Activated CD4-positive, alpha-beta T cell treated with anti-CD3 and anti-CD28 coated beads, Interleukin-2, amount 10 ng/mL, durations not matched to agents 24 days and 14 days (primary cell): ENCODE results near the gene DPYD. TPM values are rescaled to one million over a fixed set of nuclear protein-coding genes. Genes with fewer than 3 reads are reported as not detected.

Experiments
- DNase-seq: peaks from one replicate; pipeline ENCODE4 v3.0.0; 2022
- H3K27ac Mint-ChIP-seq: one replicate; pipeline ENCODE4 v1.8.0; 2022; ENCODE audit warnings: mild to moderate bottlenecking, mixed read lengths
- H3K27me3 Mint-ChIP-seq: one replicate; pipeline ENCODE4 v1.8.0; 2022; ENCODE audit warnings: mixed read lengths
- H3K36me3 Mint-ChIP-seq: one replicate; pipeline ENCODE4 v1.8.0; 2022; ENCODE audit warnings: low read depth, mild to moderate bottlenecking, mixed read lengths
- H3K4me1 Mint-ChIP-seq: one replicate; pipeline ENCODE4 v1.8.0; 2021; ENCODE audit warnings: mixed read lengths
- H3K4me3 Mint-ChIP-seq: one replicate; pipeline ENCODE4 v1.8.0; 2022; ENCODE audit warnings: mild to moderate bottlenecking, moderate library complexity, mixed read lengths
- H3K9me3 Mint-ChIP-seq: one replicate; pipeline ENCODE4 v1.8.0; 2021; ENCODE audit warnings: mixed read lengths
- intact Hi-C: fragments of 100-400 bp; cut with micrococcal nuclease; formaldehyde crosslinking; loops from one replicate; pipeline ENCODE4 v1.15.1; 2023
- total RNA-seq: library from RNA; stranded (reverse); gene quantifications from 2 replicates; pipeline ENCODE4 v1.2.3, GENCODE V29; 2022

Gene DPYD
- total RNA-seq, 1 donor from 2014 or later = 13.4 TPM

GRCh38 chr1:97508653-97509218 lies 412.1 kb downstream of the DPYD start:
- H3K9me3 Mint-ChIP-seq = peaks cover 8% of the 10 kb centered on the region
- H3K27ac Mint-ChIP-seq = no peak overlapping the region
- DNase-seq = no peak
- H3K27me3 Mint-ChIP-seq = no peaks in the 10 kb centered on the region
- H3K36me3 Mint-ChIP-seq = peaks cover 12% of the 10 kb centered on the region
- H3K4me3 Mint-ChIP-seq = no peak overlapping the region
- intact Hi-C loops = no loop called here
- peaks cover 3% of the 10 kb centered on the region for H3K4me1 Mint-ChIP-seq

- intact Hi-C loops = no loop called here
- peaks cover 8% of the 10 kb centered on the region for H3K9me3 Mint-ChIP-seq
- H3K36me3 Mint-ChIP-seq = peaks cover 13% of the 10 kb centered on the region
- no peaks in the 10 kb centered on the region for H3K27me3 Mint-ChIP-seq
- DNase-seq = no peak
- H3K4me1 Mint-ChIP-seq = peaks cover 3% of the 10 kb centered on the region
- no peak overlapping the region for H3K4me3 Mint-ChIP-seq
- H3K27ac Mint-ChIP-seq = no peak overlapping the region
Observed at GRCh38 chr1:97507863-97508262, 413.0 kb downstream of the DPYD start.

- Mint-ChIP-seq H3K27me3 (no peaks in the 10 kb centered on the region), H3K27ac (no peak overlapping the region), H3K36me3 (peaks cover 13% of the 10 kb centered on the region), H3K4me1 (peaks cover 3% of the 10 kb centered on the region), H3K4me3 (no peak overlapping the region), H3K9me3 (peaks cover 8% of the 10 kb centered on the region)
- intact Hi-C loops = no loop called here
- DNase-seq = no peak
Observed at GRCh38 chr1:97506368-97506767, 414.5 kb downstream of the DPYD start.

- Mint-ChIP-seq H3K27ac (no peak overlapping the region), H3K4me1 (peaks cover 3% of the 10 kb centered on the region), H3K9me3 (peaks cover 8% of the 10 kb centered on the region), H3K27me3 (no peaks in the 10 kb centered on the region), H3K4me3 (no peak overlapping the region), H3K36me3 (peaks cover 13% of the 10 kb centered on the region)
- intact Hi-C loops = no loop called here
- DNase-seq = no peak
Observed at GRCh38 chr1:97505816-97506215, 415.0 kb downstream of the DPYD start.

- H3K27ac Mint-ChIP-seq = no peak overlapping the region
- no peak for DNase-seq
- peaks cover 3% of the 10 kb centered on the region for H3K4me1 Mint-ChIP-seq
- H3K27me3 Mint-ChIP-seq = no peaks in the 10 kb centered on the region
- H3K9me3 Mint-ChIP-seq = peaks cover 8% of the 10 kb centered on the region
- peaks cover 13% of the 10 kb centered on the region for H3K36me3 Mint-ChIP-seq
- intact Hi-C loops = no loop called here
- no peak overlapping the region for H3K4me3 Mint-ChIP-seq
Observed at GRCh38 chr1:97505289-97505688, 415.5 kb downstream of the DPYD start.

GRCh38 chr1:97502360-97502759 lies 418.5 kb downstream of the DPYD start:
- intact Hi-C loops = no loop called here
- H3K4me1 Mint-ChIP-seq = peaks cover 3% of the 10 kb centered on the region
- no peaks in the 10 kb centered on the region for H3K27me3 Mint-ChIP-seq
- H3K9me3 Mint-ChIP-seq = no peaks in the 10 kb centered on the region
- peaks cover 2% of the 10 kb centered on the region for H3K36me3 Mint-ChIP-seq
- no peak overlapping the region for H3K27ac Mint-ChIP-seq
- no peak for DNase-seq
- H3K4me3 Mint-ChIP-seq = no peak overlapping the region

GRCh38 chr1:97501628-97502027 lies 419.2 kb downstream of the DPYD start:
- Mint-ChIP-seq H3K27ac (no peak overlapping the region), H3K4me1 (peaks cover 3% of the 10 kb centered on the region), H3K27me3 (no peaks in the 10 kb centered on the region), H3K9me3 (no peaks in the 10 kb centered on the region), H3K36me3 (peaks cover 2% of the 10 kb centered on the region), H3K4me3 (no peak overlapping the region)
- intact Hi-C loops = no loop called here
- no peak for DNase-seq

- H3K27me3 Mint-ChIP-seq = no peaks in the 10 kb centered on the region
- no peak overlapping the region for H3K4me3 Mint-ChIP-seq
Observed at GRCh38 chr1:97500760-97501159, 420.1 kb downstream of the DPYD start.

GRCh38 chr1:97499667-97500066 lies 421.2 kb downstream of the DPYD start:
- Mint-ChIP-seq H3K9me3 (no peaks in the 10 kb centered on the region), H3K27me3 (no peaks in the 10 kb centered on the region), H3K4me3 (no peak overlapping the region), H3K27ac (no peak overlapping the region), H3K4me1 (no peaks in the 10 kb centered on the region), H3K36me3 (peaks cover 2% of the 10 kb centered on the region)
- intact Hi-C loops = no loop called here
- no peak for DNase-seq

More at GRCh38 chr1:97500760-97501159, 420.1 kb downstream of the DPYD start:
- intact Hi-C loops = no loop called here
- Mint-ChIP-seq H3K27ac (no peak overlapping the region), H3K36me3 (peaks cover 2% of the 10 kb centered on the region), H3K9me3 (no peaks in the 10 kb centered on the region), H3K4me1 (peaks cover 2% of the 10 kb centered on the region)
- DNase-seq = no peak

- H3K27me3 Mint-ChIP-seq = no peaks in the 10 kb centered on the region
- DNase-seq = no peak
- intact Hi-C loops = no loop called here
- H3K9me3 Mint-ChIP-seq = no peaks in the 10 kb centered on the region
- H3K4me1 Mint-ChIP-seq = peaks cover 2% of the 10 kb centered on the region
- no peak overlapping the region for H3K4me3 Mint-ChIP-seq
- no peaks in the 10 kb centered on the region for H3K36me3 Mint-ChIP-seq
- H3K27ac Mint-ChIP-seq = no peak overlapping the region
Observed at GRCh38 chr1:97489834-97490233, 431.0 kb downstream of the DPYD start.

GRCh38 chr1:97488530-97488929 lies 432.3 kb downstream of the DPYD start:
- no peak overlapping the region for H3K27ac Mint-ChIP-seq
- no peaks in the 10 kb centered on the region for H3K27me3 Mint-ChIP-seq
- intact Hi-C loops = no loop called here
- no peaks in the 10 kb centered on the region for H3K36me3 Mint-ChIP-seq
- no peak overlapping the region for H3K4me3 Mint-ChIP-seq
- no peaks in the 10 kb centered on the region for H3K9me3 Mint-ChIP-seq
- DNase-seq = no peak
- peaks cover 2% of the 10 kb centered on the region for H3K4me1 Mint-ChIP-seq

- H3K27me3 Mint-ChIP-seq = no peaks in the 10 kb centered on the region
- no peaks in the 10 kb centered on the region for H3K9me3 Mint-ChIP-seq
- H3K4me1 Mint-ChIP-seq = no peaks in the 10 kb centered on the region
- H3K4me3 Mint-ChIP-seq = no peak overlapping the region
- no peak overlapping the region for H3K27ac Mint-ChIP-seq
- intact Hi-C loops = no loop called here
- peaks cover 3% of the 10 kb centered on the region for H3K36me3 Mint-ChIP-seq
- DNase-seq = no peak
Observed at GRCh38 chr1:97482022-97482421, 438.8 kb downstream of the DPYD start.

GRCh38 chr1:97467445-97467844 lies 453.4 kb downstream of the DPYD start:
- Mint-ChIP-seq H3K4me3 (no peak overlapping the region), H3K4me1 (no peaks in the 10 kb centered on the region), H3K27ac (no peak overlapping the region), H3K9me3 (peaks cover 14% of the 10 kb centered on the region), H3K36me3 (no peaks in the 10 kb centered on the region), H3K27me3 (no peaks in the 10 kb centered on the region)
- no peak for DNase-seq
- intact Hi-C loops = no loop called here

- no peak for DNase-seq
- no peak overlapping the region for H3K27ac Mint-ChIP-seq
- H3K27me3 Mint-ChIP-seq = no peaks in the 10 kb centered on the region
- H3K4me3 Mint-ChIP-seq = no peak overlapping the region
- no peaks in the 10 kb centered on the region for H3K4me1 Mint-ChIP-seq
- intact Hi-C loops = no loop called here
- H3K9me3 Mint-ChIP-seq = peaks cover 14% of the 10 kb centered on the region
- H3K36me3 Mint-ChIP-seq = no peaks in the 10 kb centered on the region
Observed at GRCh38 chr1:97464305-97464704, 456.5 kb downstream of the DPYD start.

- DNase-seq = no peak
- Mint-ChIP-seq H3K27me3 (no peaks in the 10 kb centered on the region), H3K4me3 (no peak overlapping the region), H3K4me1 (no peaks in the 10 kb centered on the region), H3K9me3 (peaks cover 8% of the 10 kb centered on the region), H3K27ac (no peak overlapping the region), H3K36me3 (peaks cover 1% of the 10 kb centered on the region)
- intact Hi-C loops = no loop called here
Observed at GRCh38 chr1:97461782-97462181, 459.1 kb downstream of the DPYD start.
